Measurements from ENCODE around the gene MCHR2. TPM values are rescaled to one million over a fixed set of nuclear protein-coding genes. Genes with fewer than 3 reads are reported as not detected.

Gene MCHR2
- total and polyA plus RNA-seq, 10 of the 15 experiments (the other 5 are each of a cell fraction or from before 2014, with no cell fraction given) = not detected

DNA sequence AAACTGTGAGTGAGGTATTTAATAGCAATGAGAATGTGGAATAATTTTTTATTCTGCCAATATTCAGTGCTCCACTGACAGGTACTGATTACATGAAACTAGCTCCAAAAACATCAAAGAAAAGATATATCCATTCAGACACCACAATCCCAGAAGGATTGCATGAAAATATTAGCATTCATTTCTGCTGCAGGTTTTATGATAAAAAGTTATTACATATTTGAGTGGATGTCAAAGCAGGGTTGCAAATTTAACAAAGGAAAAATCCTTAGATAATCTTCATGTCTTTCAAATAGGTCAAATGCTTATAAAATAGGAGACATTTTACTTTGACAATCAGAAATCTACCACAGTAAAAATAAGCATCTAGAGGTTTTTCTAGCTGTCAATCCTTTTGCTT is 13.3 kb downstream of the MCHR2 start:
- Histone ChIP-seq H3K4me2 (ENCODE audit: control insufficient read depth, insufficient read depth) (no peak overlapping the region), H3K9ac (ENCODE audit: control insufficient read depth, insufficient read depth, low read length) (no peak overlapping the region), H2AFZ (ENCODE audit: control insufficient read depth, low read depth, low read length) (no peak overlapping the region), H3K79me2 (ENCODE audit: control insufficient read depth, insufficient read depth, low read length) (no peaks in the 10 kb centered on the region), H3K27me3 (replicated peaks in 1 of 2; ENCODE audit: control insufficient read depth in 2 of 2, insufficient read depth in 2 of 2, low read length in 1 of 2) (no peaks in the 10 kb centered on the region), H3K4me1 (ENCODE audit: control insufficient read depth, insufficient read depth, low read length) (no peaks in the 10 kb centered on the region), H3K27ac (ENCODE audit: control insufficient read depth, insufficient read depth) (no peak overlapping the region), H4K20me1 (ENCODE audit: control insufficient read depth, insufficient read depth) (no peaks in the 10 kb centered on the region), H3K36me3 (ENCODE audit: control insufficient read depth in 2 of 2, insufficient read depth in 2 of 2, low read length in 1 of 2) (no peaks in the 10 kb centered on the region), H3K4me3 (no peak overlapping the region), H3K9me3 (replicated peaks; ENCODE audit: control insufficient read depth, insufficient read depth, low read length) (no peaks in the 10 kb centered on the region)
- no peak for FAIRE-seq
- ChIA-PET RAD21 (ENCODE audit: unreplicated experiment) (no interaction called here), SMC1A (ENCODE audit: uncharacterized antibody, unreplicated experiment) (no interaction called here), POLR2A (no interaction called here), CTCF (interaction anchor here (1.1 to 1.9 kb wide), 2 partner anchors 12 to 22 kb away, joined by 3 to 6 read pairs; no protein-coding TSS in a partner anchor)
- no peak for DNase-seq (ENCODE audit: low read depth, low spot score)
- intact Hi-C loops (cut with micrococcal nuclease; ENCODE audit: unreplicated experiment) = no loop called here
- TF ChIP-seq FOXM1 (IDR thresholded peaks at IDR 0.05; ENCODE audit: low read depth, low read length) (no peak), BACH1 (IDR thresholded peaks at IDR 0.05; ENCODE audit: borderline replicate concordance) (no peak), ZNF217 (IDR thresholded peaks at IDR 0.05) (no peak), RUNX3 (IDR thresholded peaks at IDR 0.05; ENCODE audit: low read length) (no peak), IKZF2 (IDR thresholded peaks at IDR 0.05) (no peak), SIN3A (IDR thresholded peaks at IDR 0.05; ENCODE audit: low read depth, low read length) (no peak), BHLHE40 (IDR thresholded peaks at IDR 0.05; ENCODE audit: borderline replicate concordance in 1 of 2, low read depth in 2 of 2, low read length in 1 of 2) (no peak), MEF2B (IDR thresholded peaks at IDR 0.05; ENCODE audit: partially characterized antibody, poor library complexity, severe bottlenecking) (no peak), RB1 (IDR thresholded peaks at IDR 0.05; ENCODE audit: borderline replicate concordance) (no peak), EED (IDR thresholded peaks at IDR 0.05; ENCODE audit: low read depth) (no peak), TCF7 (IDR thresholded peaks at IDR 0.05; ENCODE audit: borderline replicate concordance) (no peak), WRNIP1 (IDR thresholded peaks at IDR 0.05; ENCODE audit: borderline replicate concordance, low read depth, low read length) (no peak)
- TF ChIP-seq, protein P1, sequence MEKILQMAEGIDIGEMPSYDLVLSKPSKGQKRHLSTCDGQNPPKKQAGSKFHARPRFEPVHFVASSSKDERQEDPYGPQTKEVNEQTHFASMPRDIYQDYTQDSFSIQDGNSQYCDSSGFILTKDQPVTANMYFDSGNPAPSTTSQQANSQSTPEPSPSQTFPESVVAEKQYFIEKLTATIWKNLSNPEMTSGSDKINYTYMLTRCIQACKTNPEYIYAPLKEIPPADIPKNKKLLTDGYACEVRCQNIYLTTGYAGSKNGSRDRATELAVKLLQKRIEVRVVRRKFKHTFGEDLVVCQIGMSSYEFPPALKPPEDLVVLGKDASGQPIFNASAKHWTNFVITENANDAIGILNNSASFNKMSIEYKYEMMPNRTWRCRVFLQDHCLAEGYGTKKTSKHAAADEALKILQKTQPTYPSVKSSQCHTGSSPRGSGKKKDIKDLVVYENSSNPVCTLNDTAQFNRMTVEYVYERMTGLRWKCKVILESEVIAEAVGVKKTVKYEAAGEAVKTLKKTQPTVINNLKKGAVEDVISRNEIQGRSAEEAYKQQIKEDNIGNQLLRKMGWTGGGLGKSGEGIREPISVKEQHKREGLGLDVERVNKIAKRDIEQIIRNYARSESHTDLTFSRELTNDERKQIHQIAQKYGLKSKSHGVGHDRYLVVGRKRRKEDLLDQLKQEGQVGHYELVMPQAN (conservative IDR thresholded peaks at IDR 0.05) = no peak
- TF ChIP-seq, protein P2, sequence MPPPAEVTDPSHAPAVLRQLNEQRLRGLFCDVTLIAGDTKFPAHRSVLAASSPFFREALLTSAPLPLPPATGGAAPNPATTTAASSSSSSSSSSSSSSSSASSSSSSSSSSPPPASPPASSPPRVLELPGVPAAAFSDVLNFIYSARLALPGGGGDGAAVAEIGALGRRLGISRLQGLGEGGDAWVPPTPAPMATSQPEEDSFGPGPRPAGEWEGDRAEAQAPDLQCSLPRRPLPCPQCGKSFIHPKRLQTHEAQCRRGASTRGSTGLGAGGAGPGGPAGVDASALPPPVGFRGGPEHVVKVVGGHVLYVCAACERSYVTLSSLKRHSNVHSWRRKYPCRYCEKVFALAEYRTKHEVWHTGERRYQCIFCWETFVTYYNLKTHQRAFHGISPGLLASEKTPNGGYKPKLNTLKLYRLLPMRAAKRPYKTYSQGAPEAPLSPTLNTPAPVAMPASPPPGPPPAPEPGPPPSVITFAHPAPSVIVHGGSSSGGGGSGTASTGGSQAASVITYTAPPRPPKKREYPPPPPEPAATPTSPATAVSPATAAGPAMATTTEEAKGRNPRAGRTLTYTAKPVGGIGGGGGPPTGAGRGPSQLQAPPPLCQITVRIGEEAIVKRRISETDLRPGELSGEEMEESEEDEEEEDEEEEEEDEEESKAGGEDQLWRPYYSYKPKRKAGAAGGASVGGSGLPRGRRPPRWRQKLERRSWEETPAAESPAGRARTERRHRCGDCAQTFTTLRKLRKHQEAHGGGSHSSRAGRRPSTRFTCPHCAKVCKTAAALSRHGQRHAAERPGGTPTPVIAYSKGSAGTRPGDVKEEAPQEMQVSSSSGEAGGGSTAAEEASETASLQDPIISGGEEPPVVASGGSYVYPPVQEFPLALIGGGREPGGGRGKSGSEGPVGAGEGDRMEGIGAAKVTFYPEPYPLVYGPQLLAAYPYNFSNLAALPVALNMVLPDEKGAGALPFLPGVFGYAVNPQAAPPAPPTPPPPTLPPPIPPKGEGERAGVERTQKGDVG (CRISPR knock-in tag; IDR thresholded peaks at IDR 0.05) = no peak
- TF ChIP-seq, protein P3, sequence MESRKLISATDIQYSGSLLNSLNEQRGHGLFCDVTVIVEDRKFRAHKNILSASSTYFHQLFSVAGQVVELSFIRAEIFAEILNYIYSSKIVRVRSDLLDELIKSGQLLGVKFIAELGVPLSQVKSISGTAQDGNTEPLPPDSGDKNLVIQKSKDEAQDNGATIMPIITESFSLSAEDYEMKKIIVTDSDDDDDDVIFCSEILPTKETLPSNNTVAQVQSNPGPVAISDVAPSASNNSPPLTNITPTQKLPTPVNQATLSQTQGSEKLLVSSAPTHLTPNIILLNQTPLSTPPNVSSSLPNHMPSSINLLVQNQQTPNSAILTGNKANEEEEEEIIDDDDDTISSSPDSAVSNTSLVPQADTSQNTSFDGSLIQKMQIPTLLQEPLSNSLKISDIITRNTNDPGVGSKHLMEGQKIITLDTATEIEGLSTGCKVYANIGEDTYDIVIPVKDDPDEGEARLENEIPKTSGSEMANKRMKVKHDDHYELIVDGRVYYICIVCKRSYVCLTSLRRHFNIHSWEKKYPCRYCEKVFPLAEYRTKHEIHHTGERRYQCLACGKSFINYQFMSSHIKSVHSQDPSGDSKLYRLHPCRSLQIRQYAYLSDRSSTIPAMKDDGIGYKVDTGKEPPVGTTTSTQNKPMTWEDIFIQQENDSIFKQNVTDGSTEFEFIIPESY (IDR thresholded peaks at IDR 0.05) = no peak
- in situ Hi-C loops (cut with MboI) = no loop called here
- no peak for ATAC-seq
- no TSS peak for BruUV-seq (replicated peaks)
